ENCODE results near the gene PPIL1. TPM values are rescaled to one million over a fixed set of nuclear protein-coding genes. Genes with fewer than 3 reads are reported as not detected.

Gene PPIL1
- total and polyA plus RNA-seq, 2 of the 13 experiments (the other 11 are each of a cell fraction or from before 2014, with no cell fraction given), result 74.2 to 144 TPM

- TF ChIP-seq MLXIP (CRISPR knock-in tag; IDR thresholded peaks at IDR 0.05; ENCODE audit: borderline replicate concordance) (no peak), CREBL2 (CRISPR knock-in tag; IDR thresholded peaks at IDR 0.05; ENCODE audit: borderline replicate concordance) (no peak), GABPB1 (CRISPR knock-in tag; IDR thresholded peaks at IDR 0.05) (no peak; the same call in 1 of the 2 replicates), MED8 (CRISPR knock-in tag; IDR thresholded peaks at IDR 0.05; ENCODE audit: insufficient replicate concordance) (no peak), CEBPB (IDR thresholded peaks at IDR 0.05; ENCODE audit: borderline replicate concordance, low read depth, low read length) (no peak), ZNF34 (CRISPR knock-in tag; IDR thresholded peaks at IDR 0.05; ENCODE audit: borderline replicate concordance) (no peak), SMAD9 (CRISPR knock-in tag; IDR thresholded peaks at IDR 0.05) (no peak), ZBTB7B (CRISPR knock-in tag; IDR thresholded peaks at IDR 0.05) (no peak), ZNF878 (CRISPR knock-in tag; IDR thresholded peaks at IDR 0.05) (no peak), ZSCAN5A (CRISPR knock-in tag; IDR thresholded peaks at IDR 0.05; ENCODE audit: borderline replicate concordance) (no peak), POLR2AphosphoS2 (IDR thresholded peaks at IDR 0.05; ENCODE audit: low read depth, low read length) (no peak), ZNF468 (CRISPR knock-in tag; IDR thresholded peaks at IDR 0.05) (no peak), ETV6 (CRISPR knock-in tag; conservative IDR thresholded peaks at IDR 0.05) (no peak), ZNF383 (CRISPR knock-in tag; IDR thresholded peaks at IDR 0.05; ENCODE audit: borderline replicate concordance) (no peak), ZNF335 (CRISPR knock-in tag; IDR thresholded peaks at IDR 0.05) (no peak), PRPF4 (IDR thresholded peaks at IDR 0.05; ENCODE audit: low read depth, low read length, poor library complexity, severe bottlenecking) (no peak), KMT2A (CRISPR knock-in tag; IDR thresholded peaks at IDR 0.05) (no peak)
- TF ChIP-seq, protein P1, sequence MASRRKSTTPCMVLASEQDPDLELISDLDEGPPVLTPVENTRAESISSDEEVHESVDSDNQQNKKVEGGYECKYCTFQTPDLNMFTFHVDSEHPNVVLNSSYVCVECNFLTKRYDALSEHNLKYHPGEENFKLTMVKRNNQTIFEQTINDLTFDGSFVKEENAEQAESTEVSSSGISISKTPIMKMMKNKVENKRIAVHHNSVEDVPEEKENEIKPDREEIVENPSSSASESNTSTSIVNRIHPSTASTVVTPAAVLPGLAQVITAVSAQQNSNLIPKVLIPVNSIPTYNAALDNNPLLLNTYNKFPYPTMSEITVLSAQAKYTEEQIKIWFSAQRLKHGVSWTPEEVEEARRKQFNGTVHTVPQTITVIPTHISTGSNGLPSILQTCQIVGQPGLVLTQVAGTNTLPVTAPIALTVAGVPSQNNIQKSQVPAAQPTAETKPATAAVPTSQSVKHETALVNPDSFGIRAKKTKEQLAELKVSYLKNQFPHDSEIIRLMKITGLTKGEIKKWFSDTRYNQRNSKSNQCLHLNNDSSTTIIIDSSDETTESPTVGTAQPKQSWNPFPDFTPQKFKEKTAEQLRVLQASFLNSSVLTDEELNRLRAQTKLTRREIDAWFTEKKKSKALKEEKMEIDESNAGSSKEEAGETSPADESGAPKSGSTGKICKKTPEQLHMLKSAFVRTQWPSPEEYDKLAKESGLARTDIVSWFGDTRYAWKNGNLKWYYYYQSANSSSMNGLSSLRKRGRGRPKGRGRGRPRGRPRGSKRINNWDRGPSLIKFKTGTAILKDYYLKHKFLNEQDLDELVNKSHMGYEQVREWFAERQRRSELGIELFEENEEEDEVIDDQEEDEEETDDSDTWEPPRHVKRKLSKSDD (CRISPR knock-in tag; IDR thresholded peaks at IDR 0.05; ENCODE audit: low read depth), result no peak
- TF ChIP-seq, protein P2, sequence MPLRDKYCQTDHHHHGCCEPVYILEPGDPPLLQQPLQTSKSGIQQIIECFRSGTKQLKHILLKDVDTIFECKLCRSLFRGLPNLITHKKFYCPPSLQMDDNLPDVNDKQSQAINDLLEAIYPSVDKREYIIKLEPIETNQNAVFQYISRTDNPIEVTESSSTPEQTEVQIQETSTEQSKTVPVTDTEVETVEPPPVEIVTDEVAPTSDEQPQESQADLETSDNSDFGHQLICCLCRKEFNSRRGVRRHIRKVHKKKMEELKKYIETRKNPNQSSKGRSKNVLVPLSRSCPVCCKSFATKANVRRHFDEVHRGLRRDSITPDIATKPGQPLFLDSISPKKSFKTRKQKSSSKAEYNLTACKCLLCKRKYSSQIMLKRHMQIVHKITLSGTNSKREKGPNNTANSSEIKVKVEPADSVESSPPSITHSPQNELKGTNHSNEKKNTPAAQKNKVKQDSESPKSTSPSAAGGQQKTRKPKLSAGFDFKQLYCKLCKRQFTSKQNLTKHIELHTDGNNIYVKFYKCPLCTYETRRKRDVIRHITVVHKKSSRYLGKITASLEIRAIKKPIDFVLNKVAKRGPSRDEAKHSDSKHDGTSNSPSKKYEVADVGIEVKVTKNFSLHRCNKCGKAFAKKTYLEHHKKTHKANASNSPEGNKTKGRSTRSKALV (CRISPR knock-in tag; IDR thresholded peaks at IDR 0.05), result peak; percentile 89; the same call in 1 of the 2 replicates
Observed at GRCh38 chr6:36840432-36841403, 33.9 kb downstream of the PPIL1 start (continued).

All from HepG2 (cell line).